Stimulated activated CD4-positive, alpha-beta T cell treated with anti-CD3 and anti-CD28 coated beads, Interleukin-4, amount 100 ng/mL, for 24 hours (primary cell): Measurements from ENCODE around the gene COL20A1.

Experiments used
- DNase-seq: peaks from one replicate; pipeline ENCODE4 v3.0.0-alpha.2; 2020

COL20A1 gene

GRCh38 chr20:63381781-63382431, 88.9 kb downstream of the COL20A1 start:
- peak; percentile 33 for DNase-seq

GRCh38 chr20:63382551-63383300, 89.7 kb downstream of the COL20A1 start:
- DNase-seq = no peak

GRCh38 chr20:63383556-63383955, 90.6 kb downstream of the COL20A1 start:
- no peak for DNase-seq

GRCh38 chr20:63384336-63384735, 91.3 kb downstream of the COL20A1 start:
- no peak for DNase-seq
